HG03457 (cell line): ENCODE results near the gene COX7C.

ENCODE experiments used
- ATAC-seq: cut with Tn5 transposase; IDR thresholded peaks from one replicate; pipeline ENCODE4 v1.9.1; 2021; ENCODE audit warnings: moderate number of reproducible peaks; ENCODE audit not compliant: unreplicated experiment

COX7C gene

GRCh38 chr5:86664173-86664572 is 46.4 kb downstream of the COX7C start:
- no peak for ATAC-seq

GRCh38 chr5:86665984-86666760 is 48.4 kb downstream of the COX7C start:
- no peak for ATAC-seq

- no peak for ATAC-seq
These were observed 49.2 kb downstream of the COX7C start for GRCh38 chr5:86666981-86667380.
